Brain microvascular endothelial cell (primary cell): ENCODE data around the gene SERP2.

Experiments used
- DNase-seq: peaks from one replicate; pipeline ENCODE4 v3.0.0-alpha.2; 2020
- H3K27ac ChIP-seq: fragments of 250-450 bp; sonication (Bioruptor Pico); 2 replicates; pipeline ENCODE4 v1.5.1; 2020; ENCODE audit warnings: mild to moderate bottlenecking, moderate library complexity
- H3K27me3 ChIP-seq: fragments of 250-450 bp; sonication (Bioruptor Pico); replicated peaks from 2 replicates; pipeline ENCODE4 v1.5.1; 2020; ENCODE audit warnings: mild to moderate bottlenecking
- H3K36me3 ChIP-seq: fragments of 250-450 bp; sonication (Bioruptor Pico); replicated peaks from 2 replicates; pipeline ENCODE4 v1.5.1; 2020; ENCODE audit warnings: mild to moderate bottlenecking
- H3K4me3 ChIP-seq: 2 replicates; pipeline ENCODE4 v1.5.1; 2011; ENCODE audit warnings: low read depth, mild to moderate bottlenecking, control low read depth, low read length, moderate library complexity
- in situ Hi-C: cut with HindIII; loops from 2 replicates; pipeline ENCODE4 v1.10.0; 2017; ENCODE audit warnings: low sequenced_read_pairs, low pct_ligation_motif_present
- TF ChIP-seq, protein P1 (sequence below): IDR thresholded peaks from 2 replicates; pipeline ENCODE4 v1.5.1; 2011; ENCODE audit warnings: low read depth, mild to moderate bottlenecking, moderate library complexity, low read length, control low read depth, inconsistent platforms; ENCODE audit errors: missing control alignments

SERP2 gene

DNA sequence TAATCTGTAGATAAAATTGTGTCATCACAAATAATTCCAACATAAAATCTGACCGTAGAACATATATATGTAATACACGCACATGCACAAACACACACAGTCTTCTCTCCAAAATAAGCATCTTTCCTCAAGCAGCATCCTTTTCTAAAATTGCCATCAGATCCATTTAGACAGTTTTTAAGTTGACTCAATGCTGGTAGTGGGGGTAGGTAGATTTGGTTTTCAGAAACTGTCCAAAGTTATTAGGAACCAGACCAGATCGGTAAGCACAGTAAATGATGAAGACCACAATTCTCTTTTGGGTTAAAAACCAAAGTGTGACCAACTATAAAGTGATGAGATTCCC lies 64.6 kb downstream of the SERP2 start:
- Histone ChIP-seq H3K36me3 (peaks cover 12% of the 10 kb centered on the region), H3K4me3 (no peak overlapping the region), H3K27me3 (no peaks in the 10 kb centered on the region), H3K27ac (no peak overlapping the region)
- TF ChIP-seq, protein P1, sequence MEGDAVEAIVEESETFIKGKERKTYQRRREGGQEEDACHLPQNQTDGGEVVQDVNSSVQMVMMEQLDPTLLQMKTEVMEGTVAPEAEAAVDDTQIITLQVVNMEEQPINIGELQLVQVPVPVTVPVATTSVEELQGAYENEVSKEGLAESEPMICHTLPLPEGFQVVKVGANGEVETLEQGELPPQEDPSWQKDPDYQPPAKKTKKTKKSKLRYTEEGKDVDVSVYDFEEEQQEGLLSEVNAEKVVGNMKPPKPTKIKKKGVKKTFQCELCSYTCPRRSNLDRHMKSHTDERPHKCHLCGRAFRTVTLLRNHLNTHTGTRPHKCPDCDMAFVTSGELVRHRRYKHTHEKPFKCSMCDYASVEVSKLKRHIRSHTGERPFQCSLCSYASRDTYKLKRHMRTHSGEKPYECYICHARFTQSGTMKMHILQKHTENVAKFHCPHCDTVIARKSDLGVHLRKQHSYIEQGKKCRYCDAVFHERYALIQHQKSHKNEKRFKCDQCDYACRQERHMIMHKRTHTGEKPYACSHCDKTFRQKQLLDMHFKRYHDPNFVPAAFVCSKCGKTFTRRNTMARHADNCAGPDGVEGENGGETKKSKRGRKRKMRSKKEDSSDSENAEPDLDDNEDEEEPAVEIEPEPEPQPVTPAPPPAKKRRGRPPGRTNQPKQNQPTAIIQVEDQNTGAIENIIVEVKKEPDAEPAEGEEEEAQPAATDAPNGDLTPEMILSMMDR = no peak
- in situ Hi-C loops = no loop called here
- no peak for DNase-seq

- H3K27me3 ChIP-seq = no peaks in the 10 kb centered on the region
- DNase-seq = no peak
- TF ChIP-seq, protein P1 = no peak
- H3K4me3 ChIP-seq = no peak overlapping the region
- H3K36me3 ChIP-seq = peaks cover under 1% of the 10 kb centered on the region
- H3K27ac ChIP-seq = no peak overlapping the region
- in situ Hi-C loops = no loop called here
Measured at GRCh38 chr13:44439452-44440024, 65.9 kb downstream of the SERP2 start.

DNA sequence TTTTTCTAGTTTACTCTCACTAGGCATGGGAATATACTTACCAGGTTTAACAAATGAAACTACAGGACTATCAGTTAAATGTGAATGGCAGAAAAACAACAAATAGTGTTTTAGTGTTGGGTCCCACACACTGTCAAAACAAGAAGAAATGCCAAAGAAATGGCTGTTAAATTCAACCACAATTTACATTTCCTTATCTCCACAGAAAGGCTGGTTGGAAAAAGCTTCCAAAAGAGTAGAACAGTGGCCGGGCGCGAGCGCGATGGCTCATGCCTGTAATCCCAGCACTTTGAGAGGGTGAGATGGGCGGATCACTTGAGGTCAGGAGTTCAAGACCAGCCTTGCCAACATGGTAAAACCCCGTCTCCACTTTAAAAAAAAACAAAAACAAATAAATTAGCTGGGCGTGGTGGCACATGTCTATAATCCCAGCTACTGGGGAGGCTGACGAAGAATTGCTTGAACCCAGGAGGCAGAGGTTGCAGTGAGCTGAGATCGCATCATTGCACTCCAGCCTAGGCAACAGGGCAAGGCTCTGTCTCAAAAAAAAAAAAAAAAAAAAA lies 66.5 kb downstream of the SERP2 start:
- in situ Hi-C loops = no loop called here
- TF ChIP-seq, protein P1 = no peak

More for the DNA sequence above, 66.5 kb downstream of the SERP2 start:
- Histone ChIP-seq H3K4me3 (no peak overlapping the region), H3K36me3 (no peaks in the 10 kb centered on the region), H3K27ac (no peak overlapping the region), H3K27me3 (no peaks in the 10 kb centered on the region)
- DNase-seq = no peak
